ENCODE data around the gene MAGI2. TPM values are rescaled to one million over a fixed set of nuclear protein-coding genes. Genes with fewer than 3 reads are reported as not detected.

The MAGI2 gene
- total and polyA plus RNA-seq, 2 experiments from 2014 or later = 10.4 to 26.4 TPM

DNA sequence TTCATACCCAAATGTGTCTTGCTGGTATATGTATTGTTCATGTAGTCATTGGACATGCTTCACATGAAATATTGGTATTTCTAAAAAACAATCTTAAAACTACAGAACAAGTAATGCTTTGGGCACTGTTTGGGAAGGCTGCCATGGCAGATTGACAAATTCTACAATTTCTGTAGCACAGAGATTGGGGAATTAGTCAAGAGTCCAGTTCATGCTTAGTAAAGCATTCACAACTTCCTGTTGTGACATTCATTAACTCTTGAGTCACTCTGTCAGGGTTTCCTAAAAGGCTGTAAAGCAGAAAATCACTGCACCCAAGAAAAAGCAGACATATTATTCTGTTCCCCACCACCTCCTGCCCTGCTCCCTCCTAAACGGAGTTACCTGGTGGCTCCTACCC is 1256.0 kb downstream of the MAGI2 start (continued):
- no peak for TF ChIP-seq EZH2 (IDR thresholded peaks at IDR 0.05; ENCODE audit: low read depth, unreplicated experiment)
- no peak for TF ChIP-seq ZNF114 (CRISPR knock-in tag; IDR thresholded peaks at IDR 0.05)
- TF ChIP-seq ZNF331 (CRISPR knock-in tag; IDR thresholded peaks at IDR 0.05; ENCODE audit: low read depth) = no peak
- TF ChIP-seq, protein P1, sequence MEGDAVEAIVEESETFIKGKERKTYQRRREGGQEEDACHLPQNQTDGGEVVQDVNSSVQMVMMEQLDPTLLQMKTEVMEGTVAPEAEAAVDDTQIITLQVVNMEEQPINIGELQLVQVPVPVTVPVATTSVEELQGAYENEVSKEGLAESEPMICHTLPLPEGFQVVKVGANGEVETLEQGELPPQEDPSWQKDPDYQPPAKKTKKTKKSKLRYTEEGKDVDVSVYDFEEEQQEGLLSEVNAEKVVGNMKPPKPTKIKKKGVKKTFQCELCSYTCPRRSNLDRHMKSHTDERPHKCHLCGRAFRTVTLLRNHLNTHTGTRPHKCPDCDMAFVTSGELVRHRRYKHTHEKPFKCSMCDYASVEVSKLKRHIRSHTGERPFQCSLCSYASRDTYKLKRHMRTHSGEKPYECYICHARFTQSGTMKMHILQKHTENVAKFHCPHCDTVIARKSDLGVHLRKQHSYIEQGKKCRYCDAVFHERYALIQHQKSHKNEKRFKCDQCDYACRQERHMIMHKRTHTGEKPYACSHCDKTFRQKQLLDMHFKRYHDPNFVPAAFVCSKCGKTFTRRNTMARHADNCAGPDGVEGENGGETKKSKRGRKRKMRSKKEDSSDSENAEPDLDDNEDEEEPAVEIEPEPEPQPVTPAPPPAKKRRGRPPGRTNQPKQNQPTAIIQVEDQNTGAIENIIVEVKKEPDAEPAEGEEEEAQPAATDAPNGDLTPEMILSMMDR (conservative IDR thresholded peaks at IDR 0.05; ENCODE audit: low read depth in 2 of 2) = no peak
- no peak for TF ChIP-seq EZH2phosphoT487 (IDR thresholded peaks at IDR 0.05; ENCODE audit: unreplicated experiment)
- no peak for TF ChIP-seq POLR2AphosphoS5 (IDR thresholded peaks at IDR 0.05; ENCODE audit: low read depth)
- no peak for TF ChIP-seq JUNB (IDR thresholded peaks at IDR 0.05; ENCODE audit: unreplicated experiment)

DNA sequence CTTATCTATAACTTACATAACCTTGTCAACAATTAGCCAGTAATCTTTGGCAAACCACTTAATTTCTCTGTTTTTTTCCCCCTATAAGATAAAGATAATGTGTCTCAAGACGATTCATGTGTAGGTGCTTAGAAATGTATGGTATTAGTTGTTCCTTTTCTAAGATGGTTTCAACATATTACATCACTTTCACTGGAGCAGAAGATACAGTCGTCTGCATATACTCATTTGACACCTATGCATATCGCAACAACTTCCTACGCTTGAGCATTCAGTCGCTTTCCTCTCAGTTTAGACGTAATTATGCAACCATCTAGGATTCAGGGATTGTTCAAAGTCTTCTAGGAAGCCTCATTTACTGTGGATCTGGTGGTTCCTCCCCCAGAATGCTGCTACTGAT is 1258.2 kb downstream of the MAGI2 start:
- H3K9me3 Mint-ChIP-seq = no peaks in the 10 kb centered on the region
- TF ChIP-seq EZH2 (IDR thresholded peaks at IDR 0.05; ENCODE audit: low read depth, unreplicated experiment) = no peak
- TF ChIP-seq JUNB (IDR thresholded peaks at IDR 0.05; ENCODE audit: unreplicated experiment) = no peak
- no peak for TF ChIP-seq POLR2AphosphoS5 (IDR thresholded peaks at IDR 0.05; ENCODE audit: low read depth)
- no peak for TF ChIP-seq STAT1 (IDR thresholded peaks at IDR 0.05; ENCODE audit: unreplicated experiment)
- TF ChIP-seq, protein P1 (conservative IDR thresholded peaks at IDR 0.05; ENCODE audit: low read depth in 2 of 2) = no peak
- no peak for TF ChIP-seq ZNF114 (CRISPR knock-in tag; IDR thresholded peaks at IDR 0.05)
- TF ChIP-seq, protein P2, sequence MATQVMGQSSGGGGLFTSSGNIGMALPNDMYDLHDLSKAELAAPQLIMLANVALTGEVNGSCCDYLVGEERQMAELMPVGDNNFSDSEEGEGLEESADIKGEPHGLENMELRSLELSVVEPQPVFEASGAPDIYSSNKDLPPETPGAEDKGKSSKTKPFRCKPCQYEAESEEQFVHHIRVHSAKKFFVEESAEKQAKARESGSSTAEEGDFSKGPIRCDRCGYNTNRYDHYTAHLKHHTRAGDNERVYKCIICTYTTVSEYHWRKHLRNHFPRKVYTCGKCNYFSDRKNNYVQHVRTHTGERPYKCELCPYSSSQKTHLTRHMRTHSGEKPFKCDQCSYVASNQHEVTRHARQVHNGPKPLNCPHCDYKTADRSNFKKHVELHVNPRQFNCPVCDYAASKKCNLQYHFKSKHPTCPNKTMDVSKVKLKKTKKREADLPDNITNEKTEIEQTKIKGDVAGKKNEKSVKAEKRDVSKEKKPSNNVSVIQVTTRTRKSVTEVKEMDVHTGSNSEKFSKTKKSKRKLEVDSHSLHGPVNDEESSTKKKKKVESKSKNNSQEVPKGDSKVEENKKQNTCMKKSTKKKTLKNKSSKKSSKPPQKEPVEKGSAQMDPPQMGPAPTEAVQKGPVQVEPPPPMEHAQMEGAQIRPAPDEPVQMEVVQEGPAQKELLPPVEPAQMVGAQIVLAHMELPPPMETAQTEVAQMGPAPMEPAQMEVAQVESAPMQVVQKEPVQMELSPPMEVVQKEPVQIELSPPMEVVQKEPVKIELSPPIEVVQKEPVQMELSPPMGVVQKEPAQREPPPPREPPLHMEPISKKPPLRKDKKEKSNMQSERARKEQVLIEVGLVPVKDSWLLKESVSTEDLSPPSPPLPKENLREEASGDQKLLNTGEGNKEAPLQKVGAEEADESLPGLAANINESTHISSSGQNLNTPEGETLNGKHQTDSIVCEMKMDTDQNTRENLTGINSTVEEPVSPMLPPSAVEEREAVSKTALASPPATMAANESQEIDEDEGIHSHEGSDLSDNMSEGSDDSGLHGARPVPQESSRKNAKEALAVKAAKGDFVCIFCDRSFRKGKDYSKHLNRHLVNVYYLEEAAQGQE (IDR thresholded peaks at IDR 0.05; ENCODE audit: unreplicated experiment) = no peak
- TF ChIP-seq EZH2phosphoT487 (IDR thresholded peaks at IDR 0.05; ENCODE audit: unreplicated experiment) = no peak
- no peak for TF ChIP-seq ZNF331 (CRISPR knock-in tag; IDR thresholded peaks at IDR 0.05; ENCODE audit: low read depth)
- TF ChIP-seq NANOG (IDR thresholded peaks at IDR 0.05; ENCODE audit: borderline replicate concordance) = no peak
- no peak for TF ChIP-seq CREB1 (CRISPR knock-in tag; IDR thresholded peaks at IDR 0.05; ENCODE audit: low read depth)

More for the DNA sequence above, 1258.2 kb downstream of the MAGI2 start:
- ATAC-seq (no peak), DNase-seq (ENCODE audit: low spot score) (no peak)
- Histone ChIP-seq H3K79me2 (replicated peaks; ENCODE audit: insufficient read depth) (no peaks in the 10 kb centered on the region), H3K27ac (ENCODE audit: low read depth) (no peak overlapping the region), H3K36me3 (ENCODE audit: insufficient read depth) (no peaks in the 10 kb centered on the region), H3K4me1 (ENCODE audit: insufficient read depth) (no peaks in the 10 kb centered on the region), H4K20me1 (replicated peaks; ENCODE audit: insufficient read depth) (no peaks in the 10 kb centered on the region), H3K4me2 (no peak overlapping the region), H2AFZ (no peak overlapping the region), H3K27me3 (ENCODE audit: insufficient read depth) (no peaks in the 10 kb centered on the region), H3K9me2 (ENCODE audit: insufficient read depth) (no peaks in the 10 kb centered on the region; the same call in 1 of the 2 replicates), H3K4me3 (no peak overlapping the region), H3F3A (replicated peaks; ENCODE audit: low read depth) (no peaks in the 10 kb centered on the region)
- Mint-ChIP-seq H3K27me3 (ENCODE audit: insufficient read depth, low read depth, poor library complexity) (no peaks in the 10 kb centered on the region), H3K4me3 (no peak overlapping the region), H3K4me1 (peaks cover 6% of the 10 kb centered on the region), H3K36me3 (ENCODE audit: low read depth) (no peaks in the 10 kb centered on the region), H3K27ac (no peak overlapping the region)
